RCC 7860 (cell line): Measurements from ENCODE around the gene GNS.
A peak's percentile ranks its signal among the peaks of the same experiment; 100 is the strongest.
"Not testable (repeated sequence)": the region's sequence is repeated elsewhere in the genome, so short reads cannot be mapped to it uniquely, and the experiment has no call there.

ENCODE experiments used
- DNase-seq: peaks from one replicate; pipeline ENCODE4 v3.0.0-alpha.2; 2015; ENCODE audit warnings: low spot score
- FAIRE-seq: peaks from 2 replicates; lab custom pipeline; 2012; peaks lifted over from hg19 to GRCh38; lab: Jason Lieb, UNC

The GNS gene

GRCh38 chr12:64780132-64780530 lies 20.9 kb upstream of the GNS start:
- no peak for FAIRE-seq

DNA sequence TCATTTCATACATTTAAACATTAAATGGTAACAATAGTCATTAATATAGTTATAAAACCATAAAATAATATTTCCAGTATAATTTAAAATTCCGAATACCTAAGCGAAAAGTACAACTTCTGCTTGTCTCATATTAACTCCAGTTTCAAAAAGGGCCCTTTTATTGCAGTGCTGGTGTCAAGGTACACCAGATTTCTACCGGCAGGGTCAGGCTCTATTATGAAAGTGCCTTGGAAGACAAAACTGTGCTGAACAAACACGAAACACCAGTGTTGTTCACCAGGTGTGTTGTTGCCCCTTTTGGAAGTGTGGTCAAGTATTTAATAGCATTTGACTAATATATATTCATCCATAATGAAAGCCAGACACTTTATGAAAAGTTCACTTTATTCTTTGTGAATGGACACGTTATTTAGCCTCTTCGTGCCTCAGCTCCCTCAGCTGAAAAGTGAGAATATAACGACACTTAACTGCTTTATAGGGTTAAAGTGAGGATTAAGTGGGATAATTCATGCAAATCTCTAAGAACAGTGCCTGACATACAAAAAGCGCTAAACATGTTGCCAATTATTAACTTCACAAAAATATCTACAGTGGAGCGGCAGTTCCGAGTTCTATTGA lies 20.3 kb upstream of the GNS start:
- DNase-seq, result no peak
- FAIRE-seq, result no peak

More at GRCh38 chr12:64780132-64780530, 20.9 kb upstream of the GNS start:
- DNase-seq, result no peak

DNA sequence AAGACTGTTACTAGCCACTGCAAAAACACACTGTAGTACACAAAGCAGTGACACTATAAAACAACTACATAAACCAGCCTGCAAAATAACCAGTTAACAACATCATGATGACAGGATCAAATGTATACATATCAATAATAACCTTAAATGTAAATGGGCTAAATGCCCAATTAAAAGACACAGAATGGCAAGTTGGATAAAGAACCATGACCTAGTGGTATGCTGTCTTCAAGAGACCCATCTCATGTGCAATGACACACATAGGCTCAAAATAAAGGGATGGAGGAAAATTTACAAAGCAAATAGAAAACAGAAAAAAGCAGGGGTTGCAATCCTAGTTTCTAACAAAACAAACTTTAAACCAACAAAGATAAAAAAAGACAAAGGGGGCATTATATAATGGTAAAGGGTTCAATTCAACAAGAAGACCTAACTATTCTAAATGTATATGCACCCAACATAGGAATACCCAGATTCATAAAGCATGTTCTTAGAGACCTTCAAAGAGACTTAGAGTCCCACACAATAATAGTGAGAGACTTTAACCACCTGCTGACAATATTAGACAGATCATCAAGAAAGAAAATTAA lies 16.0 kb upstream of the GNS start:
- not testable (repeated sequence) for DNase-seq, FAIRE-seq

- FAIRE-seq, result no peak
- no peak for DNase-seq
These were observed 14.2 kb upstream of the GNS start for GRCh38 chr12:64773386-64773785.

DNA sequence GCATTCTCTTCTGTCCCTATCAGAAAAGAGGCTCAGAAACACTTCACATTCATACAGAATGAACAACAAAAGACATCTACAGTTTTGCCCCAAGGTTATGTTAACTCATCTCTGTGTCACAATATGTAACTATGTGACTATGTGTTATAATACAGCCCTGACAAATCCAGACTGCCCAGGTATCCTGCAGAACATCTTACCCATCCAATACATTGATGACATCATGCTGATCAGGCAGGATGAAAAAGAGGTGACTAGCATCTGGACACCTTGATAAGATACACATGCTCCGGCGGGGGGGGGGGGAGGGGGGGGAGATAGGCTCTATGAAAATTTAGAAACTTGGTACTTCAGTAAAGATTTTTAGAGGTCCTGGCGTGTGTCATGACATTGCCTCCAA lies 8.3 kb upstream of the GNS start:
- DNase-seq (no peak), FAIRE-seq (no peak)

DNA sequence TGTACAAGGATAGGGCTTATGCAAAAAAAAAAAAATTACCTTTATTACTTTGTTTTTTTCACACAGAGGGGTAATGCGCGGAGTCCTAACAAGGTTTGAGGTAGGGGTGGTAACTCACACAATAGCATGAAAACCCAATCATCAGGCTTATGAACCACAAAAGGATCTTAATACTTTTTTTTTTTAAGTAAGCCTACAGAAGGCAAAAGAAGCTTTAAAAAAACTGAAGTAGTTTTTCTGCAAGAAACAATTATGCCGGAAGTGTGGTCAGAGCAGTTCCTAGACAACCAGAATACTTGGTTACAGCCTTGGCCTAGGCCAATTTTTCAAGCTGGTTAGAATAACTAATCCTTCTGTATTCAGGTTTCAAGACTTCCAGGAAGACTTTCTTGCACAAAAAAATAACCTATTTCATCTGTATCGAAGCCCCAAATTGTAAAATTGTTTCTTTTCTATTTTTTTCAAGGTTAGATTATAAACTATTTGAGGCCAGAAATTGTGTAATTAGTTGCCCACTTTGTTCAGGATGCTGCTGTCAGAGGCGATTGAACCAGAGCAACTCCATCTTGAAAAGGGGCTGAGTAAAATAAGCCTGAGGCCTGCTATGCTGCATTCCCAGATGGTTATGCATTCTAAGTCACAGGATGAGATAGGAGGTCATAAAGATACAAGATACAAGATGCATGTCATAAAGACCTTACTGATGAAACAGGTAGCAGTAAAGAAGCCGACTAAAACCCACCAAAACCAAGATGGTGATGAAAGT lies 1.8 kb upstream of the GNS start:
- no peak for FAIRE-seq
- no peak for DNase-seq

GRCh38 chr12:64757771-64758170 lies 1.4 kb downstream of the GNS start:
- no peak for FAIRE-seq

GRCh38 chr12:64756376-64756775 lies 2.8 kb downstream of the GNS start:
- no peak for DNase-seq
- no peak for FAIRE-seq

More at GRCh38 chr12:64757771-64758170, 1.4 kb downstream of the GNS start:
- DNase-seq, result no peak

DNA sequence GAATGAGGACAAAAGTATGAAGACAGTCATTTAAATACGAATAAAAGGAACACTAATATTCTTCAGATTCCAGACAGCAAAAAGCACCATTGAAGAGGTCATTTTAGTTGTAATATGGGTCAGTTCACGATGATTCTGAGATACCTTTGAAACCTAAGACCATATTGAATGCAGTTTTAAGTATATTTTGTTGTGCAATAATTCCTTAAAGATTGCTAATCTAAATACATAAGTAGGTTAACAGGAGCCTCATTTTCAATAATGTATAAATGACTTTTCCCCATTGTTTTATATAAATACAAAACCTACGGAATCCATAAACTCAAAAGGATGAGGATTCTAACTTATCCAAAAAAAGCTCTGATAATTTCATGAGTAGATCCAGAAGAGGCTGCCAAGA lies 5.8 kb downstream of the GNS start:
- no peak for FAIRE-seq
- DNase-seq, result no peak

DNA sequence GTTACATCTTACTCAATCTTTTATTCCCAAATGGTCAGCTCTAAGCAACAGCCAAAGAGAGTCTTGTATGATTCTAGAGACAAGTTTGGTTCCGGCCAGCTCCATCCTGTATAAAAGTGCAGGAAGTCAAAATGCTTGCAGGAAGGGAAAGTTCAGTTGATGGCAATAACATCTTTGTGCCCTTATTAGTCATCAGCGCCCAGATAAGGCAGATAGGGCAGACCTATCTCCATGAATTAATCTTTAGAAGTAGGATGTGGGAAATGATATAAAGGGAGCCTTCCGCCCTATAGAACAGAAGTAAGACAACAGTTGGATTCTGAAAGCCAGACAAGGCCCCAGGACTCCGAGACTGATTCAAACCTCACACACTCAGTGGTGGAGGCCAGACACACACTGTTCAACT lies 6.4 kb downstream of the GNS start:
- no peak for FAIRE-seq
- DNase-seq, result no peak

DNA sequence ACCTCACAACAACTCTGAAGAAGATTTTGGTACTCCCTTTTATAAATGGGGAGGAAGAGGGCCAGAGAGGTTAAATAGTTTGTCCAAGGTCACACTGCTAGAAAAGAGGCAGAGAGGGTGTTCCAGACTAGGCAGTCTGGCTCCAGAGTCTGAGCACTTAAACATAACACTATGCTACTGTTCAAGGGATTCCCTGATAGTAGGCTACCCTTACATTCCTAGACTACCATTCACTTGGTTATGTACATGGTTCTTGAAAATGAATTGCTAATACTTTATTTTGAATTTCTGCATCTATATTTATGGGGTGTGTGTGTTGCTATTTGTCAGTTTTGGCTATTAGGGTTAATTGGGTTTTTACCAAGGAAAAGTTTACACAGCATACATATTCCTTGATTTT lies 7.2 kb downstream of the GNS start:
- DNase-seq (no peak), FAIRE-seq (no peak)

DNA sequence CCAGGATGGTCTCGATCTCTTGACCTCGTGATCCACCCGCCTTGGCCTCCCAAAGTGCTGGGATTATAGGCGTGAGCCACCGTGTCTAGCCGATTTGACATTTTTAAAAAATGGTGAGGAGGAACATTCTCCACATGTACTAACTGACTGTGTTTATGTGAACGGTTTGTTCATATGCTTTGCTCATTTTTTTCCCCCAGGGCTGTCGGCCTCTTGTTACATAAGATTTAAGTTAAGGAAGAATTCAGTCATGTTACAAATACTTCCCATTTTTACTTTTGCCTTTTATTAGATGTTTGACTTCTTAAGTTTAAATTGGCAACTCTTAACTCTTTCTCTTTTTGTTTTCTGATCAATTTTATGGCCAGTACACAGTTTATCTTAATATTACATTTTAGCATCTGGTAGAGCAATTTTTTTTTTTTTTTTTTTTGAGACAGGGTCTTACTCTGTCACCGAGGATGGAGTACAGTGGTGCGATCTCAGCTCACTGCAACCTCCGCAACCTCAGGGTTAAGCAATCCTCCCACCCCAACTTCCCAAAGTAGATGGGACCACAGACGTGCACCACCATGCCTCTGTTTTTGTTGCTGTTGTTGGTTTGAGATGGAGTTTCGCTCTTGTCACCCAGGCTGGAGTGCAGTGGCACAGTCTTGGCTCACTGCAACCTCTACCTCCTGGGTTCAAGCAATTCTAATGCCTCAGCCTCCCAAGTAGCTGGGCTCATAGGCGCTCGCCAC lies 9.6 kb downstream of the GNS start:
- DNase-seq, result no peak
- no peak for FAIRE-seq

DNA sequence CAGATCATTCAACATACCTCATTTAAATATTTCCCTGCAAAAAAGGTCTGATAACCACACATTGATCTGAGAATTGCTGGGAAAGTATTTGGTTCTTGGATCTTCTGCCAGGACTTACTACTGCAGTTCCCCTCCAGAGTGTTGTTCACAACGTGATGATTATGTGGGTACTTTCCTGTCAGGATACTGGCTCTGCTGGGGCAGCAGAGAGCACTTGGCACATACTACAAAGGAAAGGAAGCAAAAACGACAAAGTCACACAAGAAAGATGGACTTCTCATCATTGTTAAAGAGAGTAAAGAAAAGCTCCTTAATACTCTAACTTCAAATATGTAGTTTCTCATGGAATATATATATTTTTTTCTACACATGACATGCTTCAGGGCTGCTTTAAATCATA lies 11.5 kb downstream of the GNS start:
- FAIRE-seq (no peak), DNase-seq (no peak)

- DNase-seq (no peak), FAIRE-seq (no peak)
These were observed 12.5 kb downstream of the GNS start for GRCh38 chr12:64746663-64747062.

GRCh38 chr12:64745980-64746379 lies 13.2 kb downstream of the GNS start:
- DNase-seq (no peak), FAIRE-seq (no peak)

- FAIRE-seq, result no peak
- no peak for DNase-seq
These were observed 13.9 kb downstream of the GNS start for GRCh38 chr12:64745259-64745807.

DNA sequence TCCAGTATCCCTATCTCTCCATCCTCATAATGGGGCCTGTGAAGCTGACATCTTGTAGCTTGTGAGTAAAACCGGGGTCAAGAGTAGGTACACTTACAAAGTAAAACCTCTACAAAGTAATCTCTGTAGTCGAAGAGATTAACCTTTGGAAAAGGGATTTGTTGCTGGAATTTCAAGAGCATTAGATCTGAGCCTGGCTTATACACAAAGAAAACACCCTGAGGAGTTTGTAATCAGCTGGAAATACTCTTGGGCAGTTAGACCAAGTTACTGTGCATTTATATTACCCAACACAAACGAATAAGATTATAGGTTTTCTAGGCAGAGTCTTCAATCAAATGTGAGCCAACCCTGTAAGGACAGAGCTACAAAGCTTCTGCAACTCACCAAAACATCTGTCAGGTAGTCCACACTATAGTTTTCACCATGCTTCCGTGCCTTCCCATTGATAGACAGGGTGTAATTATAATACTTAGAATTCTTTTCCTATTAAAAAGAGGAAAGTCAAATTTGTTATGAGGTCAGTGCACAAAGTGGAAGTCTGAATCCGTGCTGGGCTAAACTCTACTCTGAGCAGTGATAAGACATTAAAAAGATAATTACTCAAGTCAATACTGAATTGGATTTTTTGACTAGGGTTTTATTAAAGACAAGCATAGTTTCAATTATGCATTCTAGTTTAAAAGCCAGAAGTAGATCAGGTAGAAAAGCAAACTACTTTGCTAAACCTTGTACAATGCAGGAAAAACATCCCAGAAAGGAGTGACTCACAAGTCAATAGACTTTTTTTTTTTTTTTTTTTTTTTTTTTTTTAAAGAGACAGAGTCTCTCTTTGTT lies 14.6 kb downstream of the GNS start:
- DNase-seq (no peak), FAIRE-seq (peak; percentile 32)

GRCh38 chr12:64743206-64743605 lies 16.0 kb downstream of the GNS start:
- no peak for FAIRE-seq

DNA sequence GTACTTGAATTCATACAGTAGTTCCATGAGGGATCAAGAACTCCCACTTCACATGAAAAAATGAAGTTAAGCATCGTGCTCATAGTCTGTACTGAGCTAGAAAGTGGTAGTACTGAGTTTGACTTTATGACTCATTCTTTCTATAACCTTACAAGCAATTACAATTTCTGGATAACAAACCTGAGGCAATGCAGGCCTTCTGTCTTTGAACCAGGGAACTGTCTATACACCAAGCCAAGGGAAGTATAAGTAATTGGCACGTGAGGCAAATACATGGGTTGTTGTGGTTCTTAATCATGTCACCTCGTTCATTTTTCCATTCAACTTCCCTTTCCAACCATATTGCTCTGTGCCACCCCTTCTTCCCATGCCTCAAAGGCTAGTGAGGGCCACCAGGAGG lies 16.8 kb downstream of the GNS start:
- no peak for FAIRE-seq
- no peak for DNase-seq

More at GRCh38 chr12:64743206-64743605, 16.0 kb downstream of the GNS start:
- no peak for DNase-seq

- DNase-seq, result no peak
- no peak for FAIRE-seq
These were observed 18.6 kb downstream of the GNS start for GRCh38 chr12:64740646-64741045.
